ENCODE measurements around the gene CFB.
"Not testable (repeated sequence)": the region's sequence is repeated elsewhere in the genome, so short reads cannot be mapped to it uniquely, and the experiment has no call there.

Gene CFB

GRCh38 chr6:31996385-31996784, 50.5 kb downstream of the CFB start:
- not testable (repeated sequence) for H3K36me3 ChIP-seq (ENCODE audit: low read depth); DNase-seq (ENCODE audit: low spot score); H3K9me3 ChIP-seq (ENCODE audit: severe bottlenecking); H3K4me3 ChIP-seq (ENCODE audit: severe bottlenecking); H3K27me3 ChIP-seq (ENCODE audit: insufficient read depth, poor library complexity, severe bottlenecking); H3K27ac ChIP-seq (ENCODE audit: poor library complexity, severe bottlenecking); H3K4me1 ChIP-seq (ENCODE audit: insufficient read depth, poor library complexity, severe bottlenecking); ATAC-seq (ENCODE audit: low read depth)
